Muscle layer of duodenum (tissue), 2 donors: Measurements from ENCODE around the gene PAM16.
A peak's percentile ranks its signal among the peaks of the same experiment; 100 is the strongest.

Experiments
- H3K27ac ChIP-seq: one replicate; pipeline ENCODE4 v1.7.0; 2013; ENCODE audit warnings: mild to moderate bottlenecking, low read length
- H3K27me3 ChIP-seq: one replicate; pipeline ENCODE4 v1.7.0; 2013; ENCODE audit warnings: low read depth, mild to moderate bottlenecking, control low read depth, low read length
- H3K36me3 ChIP-seq, 2 donors: one replicate each; pipeline ENCODE4 v1.7.0; 2013; ENCODE audit warnings: low read length in 2 of 2, control low read depth in 1 of 2, mild to moderate bottlenecking in 1 of 2; ENCODE audit not compliant: insufficient read depth in 2 of 2, control insufficient read depth in 1 of 2
- H3K4me1 ChIP-seq, 2 donors: one replicate each; pipeline ENCODE4 v1.7.0; 2013; ENCODE audit warnings: low read length in 2 of 2, mild to moderate bottlenecking in 2 of 2, control low read depth in 1 of 2, moderate library complexity in 1 of 2; ENCODE audit not compliant: insufficient read depth in 2 of 2, control insufficient read depth in 1 of 2
- H3K4me3 ChIP-seq, 2 donors: one replicate each; pipeline ENCODE4 v1.7.0; 2013; ENCODE audit warnings: low read length in 2 of 2, low read depth in 1 of 2, mild to moderate bottlenecking in 1 of 2
- H3K9me3 ChIP-seq, 2 donors: one replicate each; pipeline ENCODE4 v1.7.0; 2013; ENCODE audit warnings: low read length in 2 of 2, control low read depth in 1 of 2, mild to moderate bottlenecking in 1 of 2; ENCODE audit not compliant: control insufficient read depth in 1 of 2
- donor health status: healthy.

The PAM16 gene

DNA sequence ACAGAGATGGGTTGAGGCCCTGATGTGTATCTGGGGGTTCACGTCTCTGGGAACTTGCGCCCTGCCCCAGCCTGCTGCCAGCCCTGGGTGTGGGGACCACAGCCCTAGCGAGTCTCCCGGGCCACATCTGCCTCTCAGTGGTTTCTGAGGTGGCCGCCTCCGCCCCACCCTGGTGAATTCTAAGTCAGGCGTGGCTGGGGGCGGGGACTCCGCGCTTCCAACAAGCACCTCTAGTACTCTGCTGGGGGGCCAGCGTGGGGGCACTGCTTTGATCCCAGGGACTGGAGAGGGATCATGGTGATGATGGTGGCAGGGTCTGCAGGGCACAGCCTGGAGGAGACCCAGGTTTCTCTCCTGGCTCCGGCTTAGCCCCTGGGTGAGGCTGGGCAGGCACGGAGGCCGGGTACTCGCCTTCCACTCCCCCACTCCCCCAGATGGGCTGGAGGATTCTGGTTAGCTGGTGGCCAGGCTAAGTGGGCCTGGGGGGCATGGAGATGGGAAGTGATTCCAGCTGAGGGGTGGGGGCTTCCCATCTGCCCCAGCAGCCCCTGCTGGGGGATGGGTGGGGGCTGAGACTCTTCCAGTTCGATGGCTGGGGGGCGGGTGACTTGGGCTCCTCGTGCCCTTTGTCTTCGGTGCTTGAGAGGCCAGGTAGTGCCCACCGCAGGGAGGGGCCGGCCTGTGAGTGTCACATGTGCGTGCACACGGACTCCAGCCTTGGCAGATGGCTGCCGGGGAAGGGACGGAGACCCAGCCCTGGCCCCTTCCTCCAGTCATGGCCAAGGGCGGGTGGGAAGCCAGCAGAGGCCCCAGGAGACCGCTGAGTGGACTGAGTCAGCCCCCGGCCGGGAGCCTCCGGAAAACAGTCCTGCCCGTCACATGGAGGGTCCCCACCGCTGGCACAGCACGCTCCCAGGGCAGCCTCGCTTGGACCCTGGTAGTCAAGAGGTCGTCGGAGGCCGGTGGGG, 31.4 kb downstream of the PAM16 start:
- H3K4me1 ChIP-seq, result peaks cover 4 to 59% of the 10 kb centered on the region in 2 donors

DNA sequence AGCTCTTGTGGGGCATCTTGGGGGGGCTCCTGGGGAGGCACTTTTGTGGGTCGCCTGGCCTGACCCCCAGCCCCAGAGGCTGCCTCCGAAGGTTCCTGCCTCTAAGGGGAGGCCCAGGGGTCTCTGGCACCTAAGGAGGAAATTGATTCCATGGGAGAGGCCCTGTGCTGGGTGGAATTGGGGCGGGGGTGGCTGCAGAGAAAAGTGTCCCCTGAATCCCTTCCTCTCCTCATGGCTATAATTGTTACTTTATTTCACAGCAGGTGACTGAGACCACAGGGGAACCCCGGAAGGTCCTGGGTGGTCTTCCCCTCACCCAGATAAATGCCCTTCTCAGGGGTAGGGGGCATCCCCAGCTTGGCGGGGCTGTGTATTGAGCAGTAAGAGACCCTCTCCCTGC, 32.2 kb downstream of the PAM16 start:
- Histone ChIP-seq H3K4me1 (peaks cover 0 to 53% of the 10 kb centered on the region in 2 donors), H3K27me3 (peaks cover 5% of the 10 kb centered on the region), H3K36me3 (no peaks in the 10 kb centered on the region), H3K9me3 (no peaks in the 10 kb centered on the region), H3K4me3 (no peak overlapping the region), H3K27ac (no peak overlapping the region)

More for the DNA sequence above, 31.4 kb downstream of the PAM16 start:
- Histone ChIP-seq H3K36me3 (no peaks in the 10 kb centered on the region), H3K4me3 (peak overlapping the region in 1 of 2 donors; percentile 17), H3K27me3 (no peaks in the 10 kb centered on the region), H3K27ac (no peak overlapping the region), H3K9me3 (no peaks in the 10 kb centered on the region)

DNA sequence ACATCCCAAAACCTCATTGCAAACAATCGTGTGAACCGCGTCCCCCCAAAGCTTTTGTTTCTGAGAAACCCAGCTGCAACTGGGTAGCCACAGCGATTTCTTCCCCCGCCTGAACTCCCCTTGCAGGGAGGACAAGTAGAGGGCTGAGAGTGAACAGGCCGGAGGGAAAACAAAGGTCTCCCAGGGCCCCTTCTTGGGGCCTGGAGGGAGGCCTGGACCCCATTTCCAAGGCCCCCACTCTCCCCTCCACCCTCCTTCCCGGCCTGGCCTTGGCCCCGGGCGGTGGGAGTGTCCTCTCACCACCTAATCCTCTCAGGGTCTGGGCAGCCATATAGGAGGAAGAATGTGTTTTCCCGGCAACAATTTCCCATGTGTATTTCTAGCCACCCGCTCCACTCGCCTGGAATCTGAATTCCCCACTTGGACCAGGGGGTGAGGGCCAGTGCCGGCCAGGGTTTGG, 32.6 kb downstream of the PAM16 start:
- Histone ChIP-seq H3K27ac (no peak overlapping the region), H3K4me3 (peak overlapping the region in 1 of 2 donors; percentile 19), H3K36me3 (no peaks in the 10 kb centered on the region), H3K27me3 (peaks cover 5% of the 10 kb centered on the region), H3K9me3 (no peaks in the 10 kb centered on the region), H3K4me1 (peaks cover 0 to 52% of the 10 kb centered on the region in 2 donors)

DNA sequence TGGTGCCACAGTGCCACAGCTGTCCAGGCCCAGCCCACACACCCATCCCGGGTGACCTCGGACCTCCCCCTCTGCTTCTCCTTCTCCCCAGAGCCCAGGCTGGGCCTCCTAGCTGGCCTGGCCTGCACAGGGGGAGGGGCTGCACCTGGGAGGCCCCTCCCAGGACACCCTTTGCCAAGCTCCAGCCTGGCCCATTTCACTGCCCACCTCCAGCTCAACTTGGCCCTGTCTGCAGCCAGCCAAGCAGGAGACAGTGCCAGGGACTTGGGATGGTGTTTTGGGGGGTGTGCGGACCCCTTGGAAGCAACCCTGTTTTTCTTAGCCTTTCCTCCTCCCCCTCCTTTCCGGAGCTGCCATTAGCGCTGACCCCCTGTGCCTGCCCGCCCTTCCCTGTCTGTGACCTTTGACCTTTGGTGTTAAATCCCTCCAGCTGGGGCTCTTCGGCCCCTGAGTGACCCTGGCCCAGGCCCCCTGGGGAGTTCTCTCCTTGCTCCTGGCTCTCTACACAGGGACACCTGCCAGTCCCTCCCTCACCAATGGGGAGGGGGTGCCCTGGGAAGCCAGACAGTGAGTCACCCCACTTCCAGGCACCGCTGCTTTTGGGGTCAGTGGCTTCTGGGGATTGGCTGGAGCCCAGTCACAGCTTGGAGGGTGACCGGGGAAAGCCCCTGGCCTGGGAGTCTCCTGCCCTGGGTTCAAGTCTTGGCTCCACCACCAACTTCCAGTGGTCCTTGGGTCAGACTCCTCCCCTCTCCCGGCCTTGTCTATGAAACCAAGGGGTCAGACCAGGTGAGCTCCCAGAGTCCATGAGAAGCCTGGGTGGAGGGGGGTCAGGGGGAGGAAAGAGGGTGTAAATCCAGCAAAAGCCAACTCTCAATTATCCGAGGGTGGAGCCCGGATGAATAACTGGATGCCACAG, 33.3 kb downstream of the PAM16 start:
- Histone ChIP-seq H3K27me3 (peaks cover 5% of the 10 kb centered on the region), H3K36me3 (no peaks in the 10 kb centered on the region), H3K27ac (no peak overlapping the region), H3K4me1 (peaks cover 0 to 46% of the 10 kb centered on the region in 2 donors), H3K4me3 (peak overlapping the region in 1 of 2 donors; percentile 80), H3K9me3 (no peaks in the 10 kb centered on the region)

DNA sequence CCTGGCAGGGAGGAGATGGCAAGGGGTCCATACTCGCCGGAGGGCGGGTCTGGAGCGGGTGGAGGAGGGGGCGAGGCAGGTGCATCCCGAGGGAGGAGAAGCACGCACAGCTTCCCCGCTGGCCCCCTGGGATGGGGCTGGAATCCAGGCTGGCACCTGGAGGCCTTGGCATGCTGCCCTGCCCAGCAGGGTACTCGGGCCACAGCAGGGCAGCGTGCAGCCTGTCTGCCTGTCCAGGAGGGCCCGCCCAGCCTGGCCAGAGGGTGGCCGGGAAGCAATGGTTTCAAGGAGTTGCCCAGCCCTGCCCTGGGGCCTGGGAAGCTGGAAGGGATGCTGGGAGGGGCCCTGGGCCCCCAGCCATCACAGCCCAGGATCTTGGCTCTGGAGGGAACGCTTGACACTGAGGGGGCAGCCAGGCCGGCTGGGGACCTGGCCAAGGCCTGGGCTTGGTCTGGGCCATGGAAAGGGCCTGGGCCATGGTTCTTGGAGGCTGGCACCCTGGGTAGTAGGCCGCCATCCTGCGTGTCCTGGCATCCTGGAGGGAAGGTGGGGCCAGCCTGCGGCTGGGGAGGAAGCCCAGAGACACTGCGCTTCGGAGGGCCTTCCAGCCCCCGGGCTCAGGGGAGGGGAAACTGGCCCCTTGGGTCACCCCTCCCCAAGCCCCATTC, 34.1 kb downstream of the PAM16 start:
- Histone ChIP-seq H3K4me1 (peaks cover 0 to 39% of the 10 kb centered on the region in 2 donors), H3K36me3 (no peaks in the 10 kb centered on the region), H3K27me3 (peaks cover 5% of the 10 kb centered on the region), H3K27ac (peak overlapping the region; percentile 8), H3K4me3 (peak overlapping the region; percentile 57 to 80), H3K9me3 (no peaks in the 10 kb centered on the region)

DNA sequence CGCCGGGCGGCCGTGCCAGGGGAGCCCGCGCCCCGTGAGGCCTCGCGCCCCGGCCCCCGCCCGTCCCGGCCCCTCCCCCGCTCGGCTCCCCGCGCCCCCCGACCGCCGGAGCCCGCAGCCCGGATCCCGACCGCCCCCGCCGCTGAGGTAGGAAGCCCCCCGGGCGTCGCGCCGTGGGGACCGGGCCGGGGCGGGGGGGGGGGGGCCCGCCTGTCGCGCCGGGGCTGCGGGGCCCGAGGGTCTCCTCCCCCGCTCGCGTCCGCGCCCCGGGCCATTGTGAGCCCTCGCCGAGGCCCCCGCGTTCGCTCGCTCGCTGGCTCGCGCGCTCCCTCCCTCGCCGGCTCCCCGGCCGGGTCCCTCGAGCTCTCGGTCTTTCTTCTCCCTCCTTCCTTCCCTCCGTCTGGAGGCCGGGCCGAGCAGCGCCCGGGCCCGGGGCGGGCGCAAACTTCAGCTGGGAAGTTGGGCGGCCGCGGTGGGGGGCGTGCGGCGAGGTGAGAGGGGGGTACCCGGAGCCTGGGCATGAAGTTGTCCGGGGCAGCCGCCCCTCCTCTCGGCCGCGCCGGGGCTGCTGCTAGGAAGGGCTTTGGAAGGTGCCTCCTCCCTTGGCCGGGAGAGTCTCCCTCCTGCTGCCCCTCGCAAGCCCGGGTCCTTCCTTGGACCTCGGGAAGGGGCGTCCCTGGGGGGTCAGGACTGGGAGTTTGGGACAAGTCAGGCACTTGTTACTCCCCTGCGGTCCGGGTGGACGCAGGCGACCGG, 34.8 kb downstream of the PAM16 start:
- Histone ChIP-seq H3K9me3 (no peaks in the 10 kb centered on the region), H3K36me3 (no peaks in the 10 kb centered on the region), H3K27me3 (peaks cover 5% of the 10 kb centered on the region), H3K4me3 (peak overlapping the region; percentile 57 to 80), H3K27ac (no peak overlapping the region), H3K4me1 (peaks cover 0 to 39% of the 10 kb centered on the region in 2 donors)

DNA sequence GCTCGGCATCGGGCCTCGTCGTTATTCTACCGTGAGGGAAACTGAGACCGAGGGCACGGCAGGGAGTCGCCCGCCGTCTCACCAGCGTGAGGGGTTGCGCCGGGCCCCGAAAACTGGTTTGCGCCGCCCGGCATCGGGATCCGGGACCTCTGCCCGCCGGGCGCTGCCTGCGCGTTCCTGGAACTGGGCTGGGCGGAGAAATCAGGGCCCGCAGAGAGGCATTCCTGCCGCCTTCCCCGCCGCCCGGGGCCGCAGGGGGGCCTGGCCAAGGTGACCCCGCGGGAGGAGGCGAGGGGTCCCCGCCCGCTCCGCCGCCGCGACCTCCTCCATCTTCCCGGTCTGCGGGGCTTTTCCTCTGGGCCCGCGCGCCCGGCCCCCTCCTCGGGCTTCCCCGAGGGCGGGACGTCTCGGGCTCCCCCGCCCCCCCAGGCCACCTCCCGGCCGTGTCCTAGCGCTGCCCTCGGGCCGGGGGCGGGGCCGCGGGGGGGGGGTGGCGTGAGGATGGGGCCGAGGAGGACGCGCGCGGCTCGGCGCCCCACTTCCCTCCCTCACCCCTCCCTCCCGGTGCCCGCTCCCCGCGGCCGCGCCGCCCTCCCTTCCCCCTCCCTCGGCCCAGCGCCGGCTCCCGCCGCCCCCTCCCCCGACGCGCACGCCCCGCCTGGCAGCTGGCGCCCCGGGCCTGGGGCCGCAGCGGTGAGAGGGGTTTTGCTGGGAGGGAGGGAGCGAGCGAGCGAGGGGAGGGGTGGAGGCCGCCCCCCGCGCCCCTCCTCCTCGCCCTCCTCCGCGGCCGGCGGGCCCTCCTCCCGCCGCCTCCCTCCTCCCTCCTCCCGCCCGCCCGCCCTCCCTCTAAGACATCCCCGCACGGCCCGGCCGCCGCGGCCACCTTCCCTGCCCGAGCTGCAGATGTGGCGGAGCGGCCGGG, 35.7 kb downstream of the PAM16 start, which contains the start of gene GLIS2:
Gene GLIS2, plus strand, starts transcription at position 882 of the 922 bp plus-strand sequence. CDS start 16,214 bp downstream, outside the sequence.
- H3K4me3 ChIP-seq, result peak within 1 kb of the TSS; percentile 57 to 80
- H3K36me3 ChIP-seq, result no peaks in the 10 kb centered on the region
- peaks cover 0 to 39% of the 10 kb centered on the region in 2 donors for H3K4me1 ChIP-seq
- no peaks in the 10 kb centered on the region for H3K9me3 ChIP-seq
- peaks cover 5% of the 10 kb centered on the region for H3K27me3 ChIP-seq
- peak within 1 kb of the TSS; percentile 51 for H3K27ac ChIP-seq

DNA sequence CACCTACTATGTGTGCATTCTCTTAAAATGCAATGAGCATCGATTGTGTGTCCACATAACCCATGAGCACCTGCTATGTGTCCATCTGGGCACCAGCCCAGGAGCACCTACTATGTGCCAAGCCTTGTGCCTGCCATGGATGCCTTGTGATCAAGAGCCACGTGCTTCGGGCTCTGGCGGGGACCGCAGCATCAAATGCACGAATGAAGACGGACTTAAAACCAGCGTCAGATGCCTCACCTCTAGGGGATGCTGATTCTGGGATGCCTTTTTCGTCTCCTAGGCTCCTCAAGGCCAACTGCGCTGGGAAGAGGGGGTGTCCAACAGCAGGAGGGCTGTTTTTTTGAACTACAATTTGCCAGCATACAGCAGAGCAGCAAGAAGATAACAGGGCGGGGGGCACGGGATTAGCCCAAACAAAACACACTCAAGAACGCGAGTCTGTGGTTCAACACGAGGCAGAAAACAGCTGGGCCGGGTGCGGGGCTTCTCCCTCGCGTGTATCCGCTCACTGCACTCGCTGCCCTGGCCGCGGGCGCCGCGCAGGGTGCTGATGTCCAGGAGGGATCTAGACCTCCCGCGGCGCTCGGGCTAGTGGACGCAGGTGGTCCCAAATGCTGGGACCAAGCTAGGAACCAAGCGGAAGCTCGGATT, 36.5 kb downstream of the PAM16 start:
- Histone ChIP-seq H3K36me3 (no peaks in the 10 kb centered on the region), H3K4me3 (peak overlapping the region; percentile 37 to 67), H3K9me3 (no peaks in the 10 kb centered on the region), H3K27ac (peak overlapping the region; percentile 51), H3K4me1 (peaks cover 0 to 37% of the 10 kb centered on the region in 2 donors), H3K27me3 (peaks cover 5% of the 10 kb centered on the region)
